Effector CD4-positive, alpha-beta T cell (primary cell): Measurements from ENCODE around the gene PSMD9.
"Not testable (repeated sequence)": the region's sequence is repeated elsewhere in the genome, so short reads cannot be mapped to it uniquely, and the experiment has no call there.

Experiments used
- DNase-seq: peaks from one replicate; pipeline ENCODE4 v3.0.0-alpha.2; 2020
- total RNA-seq: gene quantifications from one replicate; lab custom pipeline; 2026; lab: John Stamatoyannopoulos, UW

The PSMD9 gene, protein sequence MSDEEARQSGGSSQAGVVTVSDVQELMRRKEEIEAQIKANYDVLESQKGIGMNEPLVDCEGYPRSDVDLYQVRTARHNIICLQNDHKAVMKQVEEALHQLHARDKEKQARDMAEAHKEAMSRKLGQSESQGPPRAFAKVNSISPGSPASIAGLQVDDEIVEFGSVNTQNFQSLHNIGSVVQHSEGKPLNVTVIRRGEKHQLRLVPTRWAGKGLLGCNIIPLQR
- 14.4 reads per million, percentile 39 among the genes with 10 or more reads in this experiment for total RNA-seq

DNA sequence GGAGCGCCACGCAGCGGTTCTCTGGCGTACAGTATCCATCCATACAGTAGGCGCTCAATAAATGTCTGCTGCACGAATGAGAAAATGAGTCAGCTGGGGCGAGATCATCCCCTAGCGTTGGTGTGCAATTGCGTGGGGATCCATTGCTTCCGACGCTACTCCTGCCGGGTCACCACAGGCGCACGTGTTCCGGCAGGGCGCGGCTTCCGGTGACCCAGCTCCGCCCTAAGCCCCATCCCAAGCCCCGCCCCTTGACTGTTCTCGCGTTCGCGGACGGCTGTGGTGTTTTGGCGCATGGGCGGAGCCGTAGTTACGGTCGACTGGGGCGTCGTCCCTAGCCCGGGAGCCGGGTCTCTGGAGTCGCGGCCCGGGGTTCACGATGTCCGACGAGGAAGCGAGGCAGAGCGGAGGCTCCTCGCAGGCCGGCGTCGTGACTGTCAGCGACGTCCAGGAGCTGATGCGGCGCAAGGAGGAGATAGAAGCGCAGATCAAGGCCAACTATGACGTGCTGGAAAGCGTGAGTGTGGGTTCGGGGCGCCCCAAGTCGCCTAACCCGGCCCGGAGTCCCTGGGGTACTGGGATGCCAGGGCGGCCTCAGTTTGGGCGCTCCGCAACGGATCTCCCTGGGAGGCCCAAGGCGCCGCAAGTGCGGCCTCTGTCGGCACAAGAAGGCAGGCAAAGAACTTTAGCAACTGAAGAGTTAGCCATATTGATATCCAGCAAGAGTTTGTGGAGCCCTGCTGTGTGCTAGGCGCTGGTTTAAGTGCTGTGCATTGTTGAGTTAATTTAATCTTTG is at the start of gene PSMD9:
Gene PSMD9, plus strand, starts transcription at position 313 of the 796 bp plus-strand sequence. Its CDS starts 67 bp downstream, at position 380.
- peak; percentile 97 for DNase-seq

DNA sequence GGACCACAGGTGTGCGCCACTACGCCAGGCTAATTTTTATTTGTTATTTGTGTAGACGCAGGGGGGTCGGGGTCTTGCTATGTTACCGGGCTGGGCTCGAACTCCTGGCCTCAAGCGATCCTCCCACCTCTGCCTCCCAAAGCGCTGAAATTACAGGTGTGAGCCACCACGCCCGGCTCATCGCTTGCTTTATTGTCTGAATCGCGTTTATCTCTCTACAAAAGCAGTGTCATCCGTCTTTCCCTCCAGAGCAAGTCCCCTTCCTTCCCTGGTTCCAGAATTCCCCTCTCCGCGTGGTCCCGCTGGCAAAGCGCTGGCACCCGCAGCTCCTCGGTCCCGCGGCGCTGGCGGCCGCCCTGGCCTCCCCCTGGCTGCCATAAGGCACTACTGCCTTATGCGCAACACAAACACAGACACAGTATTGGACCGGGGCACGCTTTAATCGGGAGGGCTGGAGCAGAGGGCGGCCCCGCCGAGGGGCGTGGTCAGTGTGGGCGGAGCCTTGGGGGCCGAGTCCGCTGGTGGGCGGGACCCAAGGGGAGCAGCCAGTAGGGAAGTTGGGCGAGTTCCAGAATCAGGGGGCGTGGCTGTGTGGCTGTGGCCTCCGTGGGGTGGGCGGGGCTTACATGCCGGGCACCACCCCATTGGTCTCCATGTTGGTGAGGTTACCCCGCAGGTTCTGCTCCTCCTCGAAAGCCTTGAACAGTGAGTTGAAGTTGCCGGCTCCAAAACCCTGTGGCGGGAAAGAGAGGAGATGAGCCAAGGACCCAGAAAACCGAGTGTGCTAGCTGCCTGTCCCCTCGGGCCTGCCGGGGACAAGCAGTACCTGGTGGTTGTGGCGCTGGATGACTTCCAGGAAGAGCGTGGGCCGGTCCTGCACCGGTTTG is 49.2 kb upstream of the PSMD9 start:
- DNase-seq = peak; percentile 100

- DNase-seq = no peak
These were observed 48.4 kb upstream of the PSMD9 start for GRCh38 chr12:121839993-121840761.

DNA sequence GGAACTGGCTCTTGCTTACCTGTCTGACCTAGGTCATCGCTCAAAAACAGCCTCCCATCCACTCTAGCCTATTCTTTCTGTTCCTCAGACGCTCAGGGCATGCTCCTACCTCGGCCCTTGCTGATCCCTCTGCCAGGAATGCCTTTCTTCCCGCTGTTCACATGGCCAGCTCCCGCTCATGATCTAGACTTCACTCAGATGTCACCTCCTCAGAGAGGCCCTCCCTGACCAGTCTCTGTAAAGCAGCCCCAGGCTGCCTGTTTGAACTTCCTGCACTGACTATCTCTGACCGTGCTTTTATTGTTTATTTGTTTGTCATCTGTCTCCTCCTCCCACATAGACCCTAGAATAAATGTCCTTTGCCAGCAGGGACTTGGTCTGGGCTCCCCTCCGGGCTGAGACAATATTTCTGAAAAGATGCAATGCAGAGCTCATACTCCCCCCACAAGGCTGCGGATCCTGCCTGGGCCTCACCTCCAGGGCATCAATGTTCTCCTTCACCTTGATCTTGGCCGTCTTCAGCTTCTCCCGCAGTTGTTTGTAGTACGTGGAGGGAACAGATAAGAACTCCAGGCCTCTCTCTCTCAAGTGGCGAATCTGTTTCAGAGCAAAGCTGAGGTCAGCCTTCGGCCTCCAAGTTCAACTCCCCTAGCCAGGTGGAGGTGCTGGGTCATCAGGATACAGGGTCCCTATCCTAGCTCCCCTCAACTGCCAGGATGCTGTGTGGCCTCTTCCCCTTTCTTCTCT is 45.2 kb upstream of the PSMD9 start:
- no peak for DNase-seq

DNA sequence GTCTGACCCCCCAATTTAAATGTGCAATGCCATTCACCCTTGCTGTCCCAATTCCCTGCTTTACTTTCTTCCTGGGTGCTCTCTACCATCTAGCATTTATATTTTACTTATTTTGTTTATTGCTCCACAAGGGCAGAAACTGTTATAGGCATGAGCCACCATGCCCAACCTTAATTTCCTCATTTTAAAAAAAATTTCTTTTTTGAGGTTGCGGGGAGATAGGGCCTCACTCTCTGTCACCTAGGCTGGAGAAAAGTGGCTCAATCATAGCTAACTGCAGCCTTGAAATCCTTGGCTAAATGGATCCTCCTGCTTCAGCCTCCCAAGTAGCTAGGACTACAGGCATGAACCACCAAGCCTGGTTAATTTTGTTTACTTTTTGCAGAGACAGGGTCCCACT is 42.9 kb upstream of the PSMD9 start:
- DNase-seq = no peak

GRCh38 chr12:121849211-121849610 is 39.4 kb upstream of the PSMD9 start:
- DNase-seq = no peak

- no peak for DNase-seq
These were observed 38.9 kb upstream of the PSMD9 start for GRCh38 chr12:121849665-121850064.

DNA sequence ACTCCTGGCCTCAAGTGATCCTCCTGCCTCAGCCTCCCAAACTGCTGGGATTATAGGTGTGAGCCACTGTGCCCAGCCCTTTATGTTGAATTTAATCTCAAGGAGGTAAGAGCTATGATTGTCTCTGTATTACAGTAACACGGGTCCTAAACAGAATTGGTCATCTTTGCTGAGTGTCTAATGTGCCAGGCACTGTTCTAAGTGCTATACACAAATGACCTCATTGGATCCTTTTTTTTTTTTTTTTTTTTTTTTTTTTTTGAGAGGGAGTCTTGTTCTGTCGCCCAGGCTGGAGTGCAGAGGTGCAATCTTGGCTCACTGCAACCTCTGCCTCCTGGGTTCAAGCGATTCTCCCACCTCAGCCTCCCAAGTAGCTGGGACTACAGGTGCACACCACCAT is 36.2 kb upstream of the PSMD9 start:
- DNase-seq = not testable (repeated sequence)

GRCh38 chr12:121857322-121858246 is 31.0 kb upstream of the PSMD9 start:
- no peak for DNase-seq

GRCh38 chr12:121858318-121858661 is 30.3 kb upstream of the PSMD9 start:
- no peak for DNase-seq

GRCh38 chr12:121858662-121859572 is 29.7 kb upstream of the PSMD9 start, which contains the start of gene HPD:
TSS of gene HPD (minus strand) at chr12:121858859. CDS start at chr12:121858823, 36 bp downstream.
- no peak for DNase-seq

DNA sequence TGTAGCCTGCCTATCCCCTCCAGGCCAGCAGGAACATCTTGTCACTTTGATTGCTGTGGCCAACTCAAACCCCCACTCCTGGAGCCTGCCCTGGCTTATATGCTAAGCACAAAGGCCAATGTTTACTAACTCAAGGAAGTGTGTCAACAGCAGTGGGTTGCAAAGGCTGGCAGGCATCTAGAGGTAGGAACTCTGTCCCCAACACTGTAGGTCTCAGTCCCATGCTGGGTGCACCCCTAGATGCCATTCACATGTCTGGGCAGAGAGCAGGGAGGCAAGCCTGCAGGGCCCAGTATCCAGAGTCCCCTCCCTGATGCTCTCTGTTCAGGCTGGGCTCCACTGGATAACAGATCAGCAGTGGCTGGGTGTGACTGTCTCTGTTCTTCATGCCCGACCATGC is 28.3 kb upstream of the PSMD9 start:
- no peak for DNase-seq

DNA sequence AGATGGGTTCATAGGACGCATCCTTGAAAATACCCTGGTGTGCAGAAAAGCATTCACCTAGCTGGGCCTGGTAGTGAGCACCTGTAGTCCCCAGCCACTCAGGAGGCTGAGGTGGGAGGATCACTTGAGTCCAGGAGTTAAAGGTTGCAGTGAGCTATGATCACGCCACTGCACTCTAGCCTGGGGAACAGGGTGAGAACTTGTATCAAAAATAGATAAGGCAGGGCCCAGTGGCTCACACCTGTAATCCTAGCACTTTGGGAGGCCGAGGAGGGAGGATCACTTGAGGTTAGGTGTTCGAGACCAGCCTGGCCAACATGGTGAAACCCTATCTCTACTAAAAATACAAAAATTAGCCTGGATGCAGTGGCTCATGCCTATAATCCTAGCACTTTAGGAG is 27.9 kb upstream of the PSMD9 start:
- not testable (repeated sequence) for DNase-seq

DNA sequence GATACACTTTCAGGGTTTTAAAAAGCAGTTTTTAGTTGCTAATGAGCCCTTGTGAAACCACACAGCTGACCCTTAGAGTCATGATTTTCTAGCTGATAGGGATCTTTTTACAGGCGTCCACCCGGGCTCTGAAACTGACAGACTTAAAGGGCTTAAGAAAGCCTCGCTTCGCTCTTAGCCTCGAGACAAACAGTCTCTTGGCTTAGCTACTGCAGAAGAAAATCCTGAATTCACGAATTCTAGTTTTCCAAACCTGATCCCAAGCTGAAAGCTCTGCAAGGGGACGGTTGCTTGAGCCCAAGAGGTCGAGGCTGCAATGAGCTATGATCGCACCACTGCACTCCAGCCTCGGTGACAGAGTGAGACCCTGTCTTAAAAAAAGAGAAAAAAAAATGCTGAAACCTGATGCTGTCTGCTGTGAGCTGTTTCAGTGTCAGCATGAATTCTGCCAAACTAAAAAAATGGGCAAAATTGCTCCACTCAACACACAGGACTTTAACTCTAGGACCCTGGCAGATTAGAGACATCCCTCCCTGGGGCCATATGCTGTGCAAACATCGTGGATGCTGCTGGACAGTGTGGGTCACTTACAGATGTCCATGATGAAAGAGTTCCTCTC is 26.8 kb upstream of the PSMD9 start:
- no peak for DNase-seq

DNA sequence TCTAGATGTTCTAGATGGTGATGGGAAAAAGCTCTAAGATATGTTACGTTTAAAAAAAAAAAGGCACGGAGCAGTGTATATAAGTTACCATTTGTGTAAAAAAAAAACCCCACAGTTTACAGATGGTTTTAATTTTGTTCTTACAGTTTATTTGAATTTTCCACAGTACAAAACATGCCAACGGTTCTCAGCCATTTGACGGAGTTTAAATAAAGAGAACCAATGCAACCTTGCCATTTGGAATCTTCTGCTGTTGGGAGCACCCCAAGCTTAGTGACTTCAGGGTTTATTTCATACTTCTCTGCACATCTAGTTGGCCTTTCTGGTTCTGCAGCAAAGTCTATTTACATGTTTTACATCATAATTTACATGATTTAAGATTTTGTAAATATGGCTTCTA is 22.3 kb upstream of the PSMD9 start:
- DNase-seq = no peak

DNA sequence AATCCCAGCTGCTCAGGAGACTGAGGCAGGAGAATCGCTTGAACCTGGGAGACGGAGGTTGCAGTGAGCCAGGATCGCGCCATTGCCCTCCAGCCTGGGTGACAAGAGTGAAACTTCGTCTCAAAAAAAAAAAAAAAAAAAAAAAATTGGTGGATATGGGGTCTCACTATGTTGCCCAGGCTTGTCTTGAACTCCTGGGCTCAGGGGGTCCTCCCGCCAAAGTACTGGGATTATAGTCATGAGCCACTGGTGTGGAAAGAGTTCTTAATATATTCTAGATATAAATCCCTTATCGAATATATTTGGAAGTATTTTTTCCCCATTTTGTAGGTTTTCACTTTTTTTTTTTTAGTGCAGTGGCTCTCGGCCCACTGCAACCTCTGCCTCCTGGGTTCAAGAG is 19.4 kb upstream of the PSMD9 start:
- not testable (repeated sequence) for DNase-seq

DNA sequence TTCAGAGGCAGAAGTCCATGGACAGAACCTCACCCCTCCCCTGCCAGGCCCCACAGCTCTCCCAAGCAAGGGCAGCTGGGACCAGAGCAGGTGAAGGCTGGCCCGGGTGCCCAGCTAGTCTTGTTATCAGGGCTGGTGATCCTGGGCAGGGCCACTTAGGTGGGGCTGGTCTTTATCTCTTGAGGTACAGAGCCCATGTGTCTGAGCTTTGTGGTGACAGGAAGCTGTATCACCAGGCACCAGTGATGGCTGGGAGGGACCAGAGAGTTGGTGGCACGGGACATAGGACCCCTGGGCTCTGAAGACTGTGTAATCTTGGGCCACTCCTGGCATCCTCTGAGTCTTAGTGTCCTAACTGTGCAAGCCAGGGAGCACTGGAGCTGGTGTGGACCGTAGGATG is 17.1 kb upstream of the PSMD9 start:
- DNase-seq = no peak

- no peak for DNase-seq
These were observed 15.9 kb upstream of the PSMD9 start for GRCh38 chr12:121872546-121873215.
